Measurements from ENCODE around the gene DUSP11.
"Not testable (repeated sequence)": the region's sequence is repeated elsewhere in the genome, so short reads cannot be mapped to it uniquely, and the experiment has no call there.

The DUSP11 gene

GRCh38 chr2:73770725-73771124 is 9.2 kb downstream of the DUSP11 start:
- no peak for DNase-seq

GRCh38 chr2:73766994-73767393 is 12.9 kb downstream of the DUSP11 start:
- no peak for DNase-seq

- DNase-seq = no peak
Observed at GRCh38 chr2:73766349-73766748, 13.6 kb downstream of the DUSP11 start.

- DNase-seq = no peak
Observed at GRCh38 chr2:73764945-73765344, 15.0 kb downstream of the DUSP11 start.

- DNase-seq = no peak
Observed at GRCh38 chr2:73762571-73762970, 17.3 kb downstream of the DUSP11 start.

- DNase-seq = no peak
Observed at GRCh38 chr2:73759904-73760303, 20.0 kb downstream of the DUSP11 start.

GRCh38 chr2:73759285-73759764 is 20.6 kb downstream of the DUSP11 start:
- no peak for DNase-seq

- DNase-seq = not testable (repeated sequence)
Observed at GRCh38 chr2:73754332-73754731, 25.6 kb downstream of the DUSP11 start.

GRCh38 chr2:73749314-73749713 is 30.6 kb downstream of the DUSP11 start:
- no peak for DNase-seq

GRCh38 chr2:73746877-73747208 is 33.1 kb downstream of the DUSP11 start:
- DNase-seq = no peak

GRCh38 chr2:73746015-73746876 is 33.7 kb downstream of the DUSP11 start:
- no peak for DNase-seq

GRCh38 chr2:73740767-73741166 is 39.1 kb downstream of the DUSP11 start:
- no peak for DNase-seq

GRCh38 chr2:73739101-73739500 is 40.8 kb downstream of the DUSP11 start:
- no peak for DNase-seq

- peak; percentile 64 for DNase-seq
Observed at GRCh38 chr2:73736855-73737779, 42.8 kb downstream of the DUSP11 start, which contains the start of gene TPRKB. Gene TPRKB (minus strand): TSS chr2:73737345. CDS start chr2:73734569, 2,776 bp downstream.

- no peak for DNase-seq
Observed at GRCh38 chr2:73736378-73736777, 43.5 kb downstream of the DUSP11 start.

GRCh38 chr2:73730810-73731209 is 49.1 kb downstream of the DUSP11 start:
- DNase-seq = no peak

- no peak for DNase-seq
Observed at GRCh38 chr2:73728711-73729110, 51.2 kb downstream of the DUSP11 start.

- DNase-seq = no peak
Observed at GRCh38 chr2:73728043-73728442, 51.9 kb downstream of the DUSP11 start.

GRCh38 chr2:73726657-73727056 is 53.2 kb downstream of the DUSP11 start:
- not testable (repeated sequence) for DNase-seq

GRCh38 chr2:73718851-73719621 is 60.9 kb downstream of the DUSP11 start:
- DNase-seq = no peak

- DNase-seq = no peak
Observed at GRCh38 chr2:73718421-73718820, 61.5 kb downstream of the DUSP11 start.

- not testable (repeated sequence) for DNase-seq
Observed at GRCh38 chr2:73717695-73718094, 62.2 kb downstream of the DUSP11 start.

- DNase-seq = no peak
Observed at GRCh38 chr2:73717251-73717606, 62.7 kb downstream of the DUSP11 start.
